Esophagus muscularis mucosa (tissue), 4 donors: Measurements from ENCODE around the gene ASTN2.

Experiments used
- EP300 ChIP-seq: sonication (generic); formaldehyde crosslinking; IDR thresholded peaks from one replicate; pipeline ENCODE4 v1.6.1; 2017; ENCODE audit warnings: antibody characterized with exemption
- POLR2A ChIP-seq: fragments of 450-650 bp; IDR thresholded peaks from one replicate; pipeline ENCODE4 v1.6.1; 2017; ENCODE audit warnings: antibody characterized with exemption, moderate library complexity, mild to moderate bottlenecking, low read depth
- POLR2AphosphoS5 ChIP-seq, 2 donors: sonication (generic); formaldehyde crosslinking; IDR thresholded peaks; one replicate each; pipeline ENCODE4 v1.6.1; 2017; ENCODE audit warnings: antibody characterized with exemption in 2 of 2
- TF ChIP-seq, protein P1 (sequence below), 3 experiments: fragments of 200-600 bp in 2 of 3; fragments of 450-650 bp in 1 of 3; sonication (generic) in 2 of 3; IDR thresholded peaks; one replicate each; pipeline ENCODE4 v1.5.1; 2017 to 2019; ENCODE audit warnings: antibody characterized with exemption in 3 of 3, mild to moderate bottlenecking in 2 of 3, moderate library complexity in 1 of 3

DNA sequence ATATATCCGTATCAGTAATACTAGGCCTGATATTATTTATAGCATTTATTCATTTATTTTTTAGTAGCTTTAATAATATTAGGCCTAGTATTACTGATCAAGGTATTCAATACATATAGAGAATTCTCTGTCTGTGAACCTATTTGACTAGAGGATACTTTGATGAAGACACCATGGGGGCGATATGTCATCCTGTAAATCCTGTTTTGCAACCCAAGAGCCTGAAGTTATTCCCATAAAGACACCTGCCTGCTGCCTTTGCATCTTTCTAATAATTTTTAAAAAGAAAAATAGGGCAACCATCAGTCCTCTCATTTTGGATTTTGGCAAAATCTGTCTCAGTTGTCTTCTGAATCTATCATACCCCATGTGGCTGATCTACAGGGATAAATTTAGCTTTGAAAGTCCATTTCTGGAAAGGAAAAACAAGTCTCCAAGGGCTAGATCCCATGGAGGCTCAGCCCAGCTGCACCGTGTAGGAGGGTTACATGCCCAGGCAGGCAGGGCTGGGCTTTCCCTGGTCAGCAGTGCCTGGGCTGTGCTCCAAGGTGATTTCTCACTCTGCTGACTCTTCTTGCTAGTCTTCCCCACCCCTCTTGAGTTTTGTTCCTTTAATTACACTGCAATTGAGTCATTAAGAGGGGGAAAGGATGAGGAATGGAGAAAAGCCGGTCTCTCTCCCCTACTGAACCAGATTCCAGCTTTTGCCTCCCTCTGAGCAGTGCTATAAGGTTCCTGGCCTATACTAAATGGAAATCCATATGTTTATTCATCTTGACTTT is 558.8 kb downstream of the ASTN2 start:
- TF ChIP-seq, protein P1, sequence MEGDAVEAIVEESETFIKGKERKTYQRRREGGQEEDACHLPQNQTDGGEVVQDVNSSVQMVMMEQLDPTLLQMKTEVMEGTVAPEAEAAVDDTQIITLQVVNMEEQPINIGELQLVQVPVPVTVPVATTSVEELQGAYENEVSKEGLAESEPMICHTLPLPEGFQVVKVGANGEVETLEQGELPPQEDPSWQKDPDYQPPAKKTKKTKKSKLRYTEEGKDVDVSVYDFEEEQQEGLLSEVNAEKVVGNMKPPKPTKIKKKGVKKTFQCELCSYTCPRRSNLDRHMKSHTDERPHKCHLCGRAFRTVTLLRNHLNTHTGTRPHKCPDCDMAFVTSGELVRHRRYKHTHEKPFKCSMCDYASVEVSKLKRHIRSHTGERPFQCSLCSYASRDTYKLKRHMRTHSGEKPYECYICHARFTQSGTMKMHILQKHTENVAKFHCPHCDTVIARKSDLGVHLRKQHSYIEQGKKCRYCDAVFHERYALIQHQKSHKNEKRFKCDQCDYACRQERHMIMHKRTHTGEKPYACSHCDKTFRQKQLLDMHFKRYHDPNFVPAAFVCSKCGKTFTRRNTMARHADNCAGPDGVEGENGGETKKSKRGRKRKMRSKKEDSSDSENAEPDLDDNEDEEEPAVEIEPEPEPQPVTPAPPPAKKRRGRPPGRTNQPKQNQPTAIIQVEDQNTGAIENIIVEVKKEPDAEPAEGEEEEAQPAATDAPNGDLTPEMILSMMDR (IDR thresholded peaks at IDR 0.05) = no peak
- TF ChIP-seq POLR2A (no peak), POLR2AphosphoS5 (IDR thresholded peaks at IDR 0.05) (no peak), EP300 (no peak)
